ENCODE results near the gene KCTD12.

DNA sequence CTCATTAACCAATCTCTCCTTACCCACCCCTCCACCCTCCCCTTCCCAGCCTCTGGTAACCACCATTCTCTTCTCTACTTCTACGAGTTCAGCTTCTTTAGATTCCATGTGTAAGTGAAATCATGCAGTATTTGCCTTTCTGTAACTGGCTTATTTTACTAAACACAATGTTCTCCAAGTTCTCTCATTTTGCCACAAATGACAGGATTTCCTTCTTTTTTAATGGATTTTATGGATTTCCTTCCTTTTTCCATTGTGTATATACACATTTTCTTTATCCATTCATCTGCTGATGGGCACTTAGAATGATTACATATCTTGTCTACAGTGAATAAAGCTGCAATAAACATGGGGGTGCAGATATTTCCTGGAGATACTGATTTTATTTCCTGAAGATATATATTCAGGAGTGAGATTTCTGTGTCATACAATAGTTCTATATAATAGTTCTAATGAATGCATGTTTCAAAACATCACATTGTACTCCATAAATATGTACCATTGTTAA lies 20.2 kb downstream of the KCTD12 start:
- TF ChIP-seq, protein P1, sequence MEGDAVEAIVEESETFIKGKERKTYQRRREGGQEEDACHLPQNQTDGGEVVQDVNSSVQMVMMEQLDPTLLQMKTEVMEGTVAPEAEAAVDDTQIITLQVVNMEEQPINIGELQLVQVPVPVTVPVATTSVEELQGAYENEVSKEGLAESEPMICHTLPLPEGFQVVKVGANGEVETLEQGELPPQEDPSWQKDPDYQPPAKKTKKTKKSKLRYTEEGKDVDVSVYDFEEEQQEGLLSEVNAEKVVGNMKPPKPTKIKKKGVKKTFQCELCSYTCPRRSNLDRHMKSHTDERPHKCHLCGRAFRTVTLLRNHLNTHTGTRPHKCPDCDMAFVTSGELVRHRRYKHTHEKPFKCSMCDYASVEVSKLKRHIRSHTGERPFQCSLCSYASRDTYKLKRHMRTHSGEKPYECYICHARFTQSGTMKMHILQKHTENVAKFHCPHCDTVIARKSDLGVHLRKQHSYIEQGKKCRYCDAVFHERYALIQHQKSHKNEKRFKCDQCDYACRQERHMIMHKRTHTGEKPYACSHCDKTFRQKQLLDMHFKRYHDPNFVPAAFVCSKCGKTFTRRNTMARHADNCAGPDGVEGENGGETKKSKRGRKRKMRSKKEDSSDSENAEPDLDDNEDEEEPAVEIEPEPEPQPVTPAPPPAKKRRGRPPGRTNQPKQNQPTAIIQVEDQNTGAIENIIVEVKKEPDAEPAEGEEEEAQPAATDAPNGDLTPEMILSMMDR (conservative IDR thresholded peaks at IDR 0.05 in 1 of 2, IDR thresholded peaks at IDR 0.05 in 1 of 2; ENCODE audit: extremely low read depth in 1 of 2, insufficient read depth in 1 of 2, low read depth in 1 of 2, low read length in 2 of 2), result no peak
- TF ChIP-seq EZH2 (IDR thresholded peaks at IDR 0.05; ENCODE audit: borderline replicate concordance, low read length), result no peak

All from mammary epithelial cell (primary cell).